CD4-positive, alpha-beta T cell treated with Interleukin-10 for 1 hour (primary cell): Measurements from ENCODE around the gene RPL5.
"Not testable (repeated sequence)": the region's sequence is repeated elsewhere in the genome, so short reads cannot be mapped to it uniquely, and the experiment has no call there.

Source experiments
- DNase-seq: peaks from one replicate; pipeline ENCODE4 v3.0.0-alpha.2; 2020

The RPL5 gene

DNA sequence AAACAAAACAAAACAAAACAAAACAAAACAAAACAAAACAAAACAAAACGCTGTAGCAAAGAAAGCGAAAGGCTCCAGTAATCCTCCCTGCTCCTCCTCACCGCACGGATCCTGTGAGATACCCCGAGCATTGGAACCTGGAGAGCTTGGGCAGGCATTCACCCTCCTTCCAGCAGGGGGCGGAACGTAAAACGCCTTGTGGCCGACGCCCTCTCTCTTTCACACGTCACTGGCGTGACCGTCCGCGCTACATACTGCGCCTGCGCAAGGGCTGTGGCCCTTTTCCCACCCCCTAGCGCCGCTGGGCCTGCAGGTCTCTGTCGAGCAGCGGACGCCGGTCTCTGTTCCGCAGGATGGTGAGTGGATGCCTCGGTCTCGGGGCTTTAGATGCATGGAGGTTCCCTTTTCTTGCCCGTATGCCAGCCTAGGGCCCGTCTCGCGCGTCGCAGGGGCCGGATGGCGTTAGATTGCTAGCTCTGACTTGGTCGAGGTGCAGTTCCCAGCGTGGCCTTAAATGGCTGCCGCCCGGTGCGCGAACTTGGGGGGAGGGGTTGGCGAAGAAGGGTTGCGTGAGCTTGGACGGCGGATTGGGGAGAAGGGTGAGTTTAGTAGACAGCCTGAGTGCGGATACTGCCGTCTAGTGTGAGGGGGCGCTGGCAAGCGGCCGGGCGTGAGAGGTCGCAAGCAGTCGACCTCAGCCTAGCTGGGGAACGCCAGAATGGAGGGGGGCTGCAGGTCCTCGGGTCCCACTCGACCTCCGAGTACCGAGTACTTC is at the start of gene RPL5:
RPL5 (plus strand) TSS at position 279 of the 775 bp plus-strand sequence; CDS start at position 354, 75 bp downstream.
- DNase-seq = peak; percentile 97

DNA sequence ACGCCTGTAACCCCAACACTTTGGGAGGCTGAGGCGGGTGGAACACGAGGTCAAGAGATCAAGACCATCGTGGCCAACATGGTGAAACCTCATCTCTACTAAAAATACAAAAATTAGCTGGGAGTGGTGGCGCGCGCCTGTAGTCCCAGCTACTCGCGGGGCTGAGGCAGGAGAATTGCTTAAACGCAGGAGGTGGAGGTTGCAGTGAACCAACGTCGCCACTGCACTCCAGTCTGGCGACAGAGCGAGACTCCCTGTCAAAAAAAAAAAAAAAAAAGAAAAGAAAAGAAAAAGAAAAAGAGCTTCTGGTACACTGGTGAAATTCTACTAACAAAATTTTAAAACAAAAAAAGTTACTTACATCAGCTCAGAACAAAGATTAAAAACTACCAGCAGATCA is 48.3 kb upstream of the RPL5 start:
- DNase-seq = not testable (repeated sequence)

DNA sequence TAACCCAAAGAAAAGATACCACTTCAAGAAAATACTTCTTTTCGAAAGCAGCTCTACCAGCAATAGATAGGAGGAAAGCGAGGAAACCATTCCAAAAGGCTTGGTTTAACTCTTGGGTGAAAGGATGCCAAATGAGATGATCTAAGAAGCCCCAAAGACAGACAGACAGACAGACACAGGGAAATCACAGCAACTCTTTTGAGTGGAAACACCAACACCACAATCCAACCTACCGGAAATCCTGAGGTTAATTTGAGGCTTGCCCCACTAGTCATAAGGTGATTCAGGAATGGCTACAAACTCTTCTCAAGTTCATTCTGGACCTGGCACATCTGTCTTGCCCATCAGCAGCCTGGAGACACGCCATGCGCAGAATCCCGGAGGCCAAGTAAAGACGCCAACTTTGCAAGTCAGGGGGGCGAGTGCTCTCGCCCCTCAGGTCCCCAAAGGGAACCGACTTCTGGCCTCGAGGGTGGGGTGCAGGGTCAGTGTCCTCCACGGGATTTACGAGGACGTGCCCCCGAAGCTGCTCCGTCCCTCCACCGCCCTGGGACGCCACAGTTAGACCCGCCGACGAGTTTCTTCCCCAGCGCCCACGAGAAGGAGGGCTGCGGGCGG is 47.7 kb upstream of the RPL5 start:
- peak; percentile 44 for DNase-seq

DNA sequence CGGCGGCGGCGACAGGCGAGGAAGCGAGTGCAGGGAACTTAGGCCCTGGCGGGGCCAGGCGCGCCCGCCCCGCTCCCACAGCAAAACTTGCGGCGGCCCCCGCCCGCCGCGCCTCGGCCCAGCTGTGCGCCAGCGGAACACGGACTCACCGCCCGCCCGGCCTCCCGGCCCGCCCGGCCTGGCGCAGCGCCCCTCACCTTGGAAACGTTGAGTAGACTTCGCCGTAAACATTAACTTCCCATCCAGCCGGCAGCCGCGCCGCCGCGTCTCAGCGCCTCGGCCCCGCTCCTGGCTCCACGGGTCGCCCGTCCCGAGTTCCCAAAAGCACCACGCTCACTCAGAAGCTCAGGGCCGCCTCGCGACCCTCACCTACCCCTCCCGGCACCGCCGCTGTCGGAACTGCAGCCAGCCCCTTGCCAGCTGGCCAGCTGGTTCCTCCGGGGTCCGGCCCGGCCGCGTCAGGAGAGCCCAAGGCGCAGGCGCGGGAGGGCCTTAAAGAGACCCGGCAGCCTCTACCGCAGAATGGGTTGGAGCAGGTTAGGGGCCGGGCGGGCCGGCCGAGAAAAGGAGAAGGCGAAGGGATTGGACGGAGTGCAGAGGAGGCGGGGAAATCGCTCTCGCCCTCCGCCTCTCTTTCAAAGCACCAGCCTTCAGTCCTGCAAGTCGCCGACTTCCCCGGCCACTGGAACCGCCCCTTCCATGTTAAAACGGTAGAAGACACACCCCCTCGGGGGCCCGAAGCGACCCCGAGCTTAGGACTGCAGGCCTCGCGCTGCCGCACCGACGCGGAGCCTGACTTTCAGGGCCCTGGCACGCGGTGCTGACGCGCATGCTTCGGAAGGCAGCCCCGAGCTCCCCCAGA is 47.0 kb upstream of the RPL5 start, which contains the start of gene EVI5:
EVI5 (minus strand) TSS at position 470 of the 862 bp plus-strand sequence. CDS start 48,562 bp downstream, outside the sequence.
- peak; percentile 59 for DNase-seq

- no peak for DNase-seq
These were observed 45.5 kb upstream of the RPL5 start for GRCh38 chr1:92786111-92786901.

GRCh38 chr1:92790081-92790480 is 41.8 kb upstream of the RPL5 start:
- no peak for DNase-seq

DNA sequence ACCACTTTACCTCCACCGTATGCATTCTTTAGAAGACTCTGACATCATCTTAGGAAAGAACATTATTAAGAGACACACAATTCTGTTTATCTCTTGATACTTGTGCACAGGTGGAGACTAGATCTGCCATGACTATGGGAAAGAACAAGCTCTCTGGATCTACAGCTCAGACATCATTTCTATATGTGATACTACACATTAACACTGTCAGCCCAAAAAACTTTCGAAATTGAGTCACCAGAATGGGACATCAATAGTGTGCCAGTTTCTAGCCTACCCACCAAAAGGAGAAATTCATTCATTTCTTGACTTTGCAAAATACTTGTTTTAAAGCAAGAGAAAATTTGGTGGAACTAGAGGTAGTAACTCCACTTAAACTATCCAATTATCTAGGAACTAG is 41.0 kb upstream of the RPL5 start:
- no peak for DNase-seq

DNA sequence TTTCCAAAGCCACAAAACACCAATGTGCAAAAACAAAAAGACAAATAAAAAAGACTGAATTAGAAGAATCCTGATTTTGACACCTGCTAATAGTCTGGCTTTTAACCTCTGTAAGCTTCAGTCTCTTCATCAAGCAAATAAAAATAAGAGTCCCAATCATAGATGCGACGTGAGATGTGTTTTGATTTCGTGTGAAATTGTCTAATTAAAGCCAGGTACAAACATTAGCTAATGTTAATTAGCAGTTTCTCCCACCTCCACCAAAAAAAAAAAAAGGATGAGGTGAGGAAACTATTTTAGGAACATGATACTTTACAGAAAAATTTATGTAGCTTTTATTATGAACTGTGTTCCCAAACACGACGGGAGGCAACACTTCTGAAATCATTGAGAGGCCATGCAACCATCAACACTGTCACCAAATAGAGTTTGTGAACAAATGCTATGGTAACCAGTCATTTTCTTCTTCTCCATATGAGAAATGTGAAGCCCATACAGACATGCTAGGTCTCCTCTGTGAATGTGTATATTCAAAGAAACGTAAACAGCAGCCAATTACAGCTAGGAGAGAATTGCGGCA is 40.3 kb upstream of the RPL5 start:
- no peak for DNase-seq

GRCh38 chr1:92792340-92792782 is 39.5 kb upstream of the RPL5 start:
- no peak for DNase-seq

DNA sequence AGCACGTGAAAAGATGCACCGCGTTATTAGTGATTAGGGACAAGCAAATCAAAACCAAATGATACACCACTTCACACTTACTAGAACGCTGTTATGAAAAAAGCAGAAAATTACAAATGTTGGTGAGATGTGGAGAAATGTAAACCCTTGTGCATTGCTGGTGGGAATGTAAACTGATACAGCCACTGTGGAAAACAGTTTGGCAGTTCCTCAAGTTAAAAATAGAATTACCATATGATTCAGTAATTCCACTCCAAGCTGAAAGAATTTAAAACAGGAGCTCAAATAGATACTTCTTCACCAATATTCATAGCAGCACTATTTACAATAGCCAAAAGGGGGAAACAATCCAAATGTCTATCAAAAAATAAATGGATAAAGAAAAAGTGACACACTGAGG is 36.7 kb upstream of the RPL5 start:
- DNase-seq = no peak

DNA sequence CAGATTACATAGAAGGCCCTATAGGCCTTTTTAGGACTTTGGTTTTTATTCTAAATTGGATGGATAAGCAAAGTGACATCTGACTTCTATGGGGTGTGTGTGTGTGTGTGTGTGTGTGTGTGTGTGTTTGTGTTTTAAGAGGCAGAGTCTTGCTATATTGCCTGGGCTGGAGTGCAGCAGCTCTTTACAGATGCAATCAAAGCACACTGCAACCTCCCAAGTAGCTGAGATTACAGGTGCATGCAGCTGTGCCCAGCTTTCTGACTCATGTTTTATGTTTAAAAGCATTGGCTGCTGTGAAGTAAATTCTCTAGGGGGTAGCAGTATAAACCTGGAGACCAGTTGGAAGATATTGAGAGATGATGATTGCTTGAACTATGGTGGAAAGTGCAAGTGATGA is 34.5 kb upstream of the RPL5 start:
- no peak for DNase-seq

- DNase-seq = no peak
These were observed 33.9 kb upstream of the RPL5 start for GRCh38 chr1:92797961-92798360.

DNA sequence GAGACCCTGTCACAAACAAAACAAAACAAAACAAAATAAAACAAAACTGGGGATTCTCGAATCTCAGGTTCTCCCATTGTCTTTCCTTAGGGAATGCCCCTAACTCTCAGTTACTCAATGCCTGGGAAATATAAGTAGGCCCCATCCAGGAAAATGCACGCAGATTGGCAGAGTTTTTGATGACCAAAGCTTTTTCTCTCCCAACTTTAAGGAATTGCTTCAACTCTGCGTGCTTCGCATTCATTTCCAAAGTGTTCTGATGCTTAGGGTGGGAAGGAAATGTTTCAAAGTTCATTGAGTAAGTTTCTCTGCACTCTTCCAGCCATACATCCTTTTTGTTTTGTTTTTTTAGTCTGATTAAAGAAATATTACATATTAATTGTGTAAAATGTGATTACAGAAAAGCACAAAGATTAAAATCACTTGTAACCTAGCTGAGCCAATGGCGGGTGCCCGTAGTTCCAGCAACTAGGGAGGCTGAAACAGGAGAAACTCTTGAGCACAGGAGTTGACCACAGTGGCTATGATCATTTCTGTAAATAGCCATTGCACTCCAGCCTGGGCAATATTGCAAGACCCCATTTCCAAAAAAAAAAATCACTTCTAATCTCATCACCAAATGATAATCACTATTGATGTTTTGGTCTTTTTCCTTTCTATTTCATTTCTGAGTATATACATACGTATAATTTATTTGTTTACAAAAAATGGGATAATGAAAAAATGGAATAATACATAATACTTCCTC is 28.5 kb upstream of the RPL5 start:
- DNase-seq = no peak

DNA sequence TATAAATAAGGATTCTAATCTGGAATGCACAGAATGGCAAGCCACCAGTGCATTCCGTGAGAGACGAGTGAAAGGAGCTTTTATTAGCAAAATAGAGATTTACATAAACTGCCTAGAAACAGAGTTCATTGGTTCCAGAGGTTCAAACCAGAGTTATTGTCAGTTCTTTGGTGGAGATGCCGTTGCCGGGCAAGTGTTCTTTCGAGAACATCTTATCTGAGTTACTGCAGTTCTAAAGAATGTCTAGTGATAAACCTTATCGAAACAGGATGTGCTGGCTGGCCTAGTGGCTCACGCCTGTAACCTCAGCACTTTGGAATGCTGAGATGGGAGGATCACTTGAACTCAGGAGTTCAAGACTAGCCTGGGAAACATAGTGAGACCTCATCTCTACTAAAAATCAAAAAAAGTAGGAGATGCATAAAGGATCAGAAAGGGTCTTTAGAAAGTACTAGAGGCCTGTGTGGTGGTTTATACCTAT is 27.1 kb upstream of the RPL5 start:
- DNase-seq = peak; percentile 16

GRCh38 chr1:92805216-92805615 is 26.6 kb upstream of the RPL5 start:
- DNase-seq = no peak

DNA sequence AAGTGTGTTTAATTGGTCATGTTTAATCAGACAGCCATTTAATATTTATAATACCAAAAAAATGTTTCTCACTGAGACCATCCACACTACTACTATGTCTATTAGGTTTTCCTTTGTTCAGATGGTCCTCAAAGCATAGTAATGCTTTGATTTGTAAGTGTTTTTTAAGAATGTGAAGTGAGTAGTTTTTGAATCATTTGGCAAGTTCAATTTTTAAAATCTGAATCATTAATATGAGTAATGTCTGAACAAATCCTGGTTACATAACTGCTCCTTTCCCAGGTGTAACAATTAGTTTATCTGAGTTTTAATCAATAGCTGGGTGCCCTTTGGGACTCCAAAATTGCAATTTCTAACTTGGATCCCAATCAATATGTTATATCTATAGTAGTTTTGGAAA is 23.5 kb upstream of the RPL5 start:
- no peak for DNase-seq

DNA sequence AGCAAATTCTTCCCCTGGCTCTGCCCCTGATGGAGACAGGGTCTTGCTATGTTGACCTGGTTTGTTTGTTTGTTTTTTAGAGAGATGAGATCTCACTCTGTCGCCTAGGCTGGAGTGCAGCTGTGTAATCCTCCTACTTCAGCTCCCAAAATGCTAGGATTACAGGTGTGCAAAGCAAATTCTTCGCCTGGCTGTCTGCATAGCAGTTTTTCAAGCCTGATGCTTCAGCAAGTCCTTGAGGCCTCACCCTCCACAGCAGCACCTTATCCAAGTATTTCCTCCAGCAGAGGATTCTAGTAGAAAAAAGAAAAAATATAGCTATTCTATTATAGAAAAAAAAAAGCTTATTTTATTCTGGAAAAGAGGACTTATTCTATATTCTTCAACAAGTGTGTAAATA is 15.1 kb upstream of the RPL5 start:
- DNase-seq = no peak

DNA sequence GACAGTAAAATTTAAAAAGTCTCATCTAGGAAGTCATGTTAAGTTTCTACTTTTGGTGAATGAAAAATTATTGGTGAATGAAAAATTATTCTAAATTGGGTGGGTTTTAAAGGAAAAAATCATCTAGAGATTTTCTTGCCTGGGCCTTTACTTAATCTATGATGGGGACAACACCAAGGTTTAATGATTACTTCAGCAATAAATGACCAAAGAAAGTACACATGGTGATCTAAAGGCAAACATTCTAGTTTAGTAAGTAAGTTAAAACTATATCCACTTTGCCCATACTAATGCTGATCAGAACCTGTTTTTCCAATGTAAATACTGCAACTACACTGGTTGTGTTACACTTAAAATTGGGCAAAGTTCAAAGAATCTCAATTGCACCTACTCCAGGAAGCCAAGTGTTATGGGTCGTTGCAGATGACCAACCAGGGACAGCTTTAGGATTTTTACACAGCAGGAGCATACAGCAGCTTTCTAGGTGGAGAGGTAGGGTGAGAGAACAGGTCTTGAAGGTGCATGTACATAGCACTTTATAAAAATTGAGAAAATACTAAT is 14.6 kb upstream of the RPL5 start:
- no peak for DNase-seq

DNA sequence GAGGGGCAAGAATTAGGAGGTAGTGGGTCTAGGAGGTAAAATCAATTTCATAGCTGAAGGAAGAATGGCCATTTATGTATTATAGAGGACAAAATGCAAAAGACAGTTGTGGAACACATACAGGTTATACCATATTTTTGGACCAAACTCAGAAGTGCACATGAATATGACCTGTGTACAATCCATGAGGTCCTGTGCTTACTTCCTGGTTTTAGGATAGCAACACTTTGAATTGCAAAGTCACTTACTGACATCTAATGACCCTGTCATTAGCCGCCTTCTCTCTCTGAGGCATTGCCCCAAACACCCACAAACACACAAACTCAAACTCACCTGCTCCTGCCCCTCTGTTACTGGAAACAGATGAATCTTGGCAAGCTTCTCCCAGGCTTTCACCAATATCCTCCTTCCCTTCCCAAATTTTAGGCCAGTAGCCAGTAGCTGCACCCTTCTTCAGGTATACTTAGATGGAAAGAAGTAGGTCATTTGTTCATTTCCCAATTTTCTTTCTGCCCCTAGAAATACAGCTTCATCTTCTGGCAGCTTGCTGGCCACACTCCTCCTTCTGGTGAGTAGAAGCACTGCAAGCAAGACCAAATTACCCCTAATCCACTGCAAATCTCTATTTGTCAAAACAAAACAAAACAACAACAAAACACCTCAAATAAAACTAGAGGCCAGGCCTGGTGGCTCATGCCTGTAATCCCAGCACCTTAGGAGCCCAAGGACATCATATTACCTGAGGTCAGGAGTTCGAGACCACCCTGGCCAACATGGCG is 13.7 kb upstream of the RPL5 start:
- DNase-seq = peak; percentile 44

DNA sequence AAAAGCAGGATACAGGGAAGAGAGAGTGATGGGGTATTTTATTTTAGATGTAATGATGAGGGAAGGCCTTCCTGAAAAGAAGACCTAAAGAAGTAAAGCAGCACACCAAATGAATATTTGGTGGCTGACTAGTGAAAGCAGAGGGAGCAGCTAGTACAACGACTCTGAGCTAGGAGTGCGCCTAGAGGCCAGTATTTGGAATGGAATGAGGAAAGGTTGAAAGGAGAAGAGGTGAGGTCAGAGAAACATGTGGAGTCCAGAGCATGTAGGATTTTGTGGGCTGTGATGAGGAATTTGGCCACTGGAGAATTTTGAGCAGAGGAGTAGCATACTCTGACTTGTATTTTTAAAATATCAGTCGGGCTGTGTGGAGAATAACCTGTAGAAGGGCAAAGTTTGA is 11.8 kb upstream of the RPL5 start:
- DNase-seq = no peak
